ENCODE results near the gene ACAP1. TPM values are rescaled to one million over a fixed set of nuclear protein-coding genes. Genes with fewer than 3 reads are reported as not detected.

Gene ACAP1
- total RNA-seq, 1 experiment from 2014 or later = 2.7 TPM

DNA sequence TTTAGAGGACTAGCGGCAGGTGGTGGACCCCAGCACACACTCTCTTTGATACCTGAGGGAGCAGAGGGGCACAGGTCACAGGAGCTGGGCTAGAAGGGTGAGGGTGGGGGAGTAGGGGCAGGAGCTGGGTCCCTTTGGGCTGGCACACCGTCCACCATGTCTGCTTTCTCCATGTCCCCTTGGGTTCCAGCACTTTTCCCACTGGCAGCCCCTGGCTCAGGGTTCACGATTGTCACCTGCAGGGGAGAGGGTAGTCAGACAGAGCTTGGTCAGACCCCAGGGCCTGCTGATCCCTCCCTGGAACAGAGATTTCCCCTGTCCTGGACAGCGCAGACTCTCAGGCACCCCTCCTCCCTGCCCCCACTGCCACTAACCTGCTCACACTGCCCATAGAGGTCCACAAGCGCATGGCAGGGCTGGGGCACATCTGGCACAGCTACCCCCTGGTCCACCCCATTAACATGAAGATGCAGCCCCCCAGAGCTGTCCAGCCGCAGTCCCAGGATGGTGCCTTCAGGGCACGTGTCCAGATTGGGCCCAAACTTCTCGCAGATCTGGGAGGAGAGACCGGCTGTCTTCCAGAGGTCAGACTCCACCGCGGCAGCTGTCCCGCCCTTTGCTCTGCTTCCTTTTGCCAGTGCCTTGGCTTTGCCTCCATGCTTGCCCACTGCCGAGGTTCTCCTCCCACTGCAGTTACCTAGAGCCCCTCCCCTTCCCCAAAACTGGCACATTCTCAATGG is 18.0 kb upstream of the ACAP1 start:
- TF ChIP-seq SIN3A (IDR thresholded peaks at IDR 0.05; ENCODE audit: borderline replicate concordance, insufficient read depth, low read depth, low read length) (no peak), REST (IDR thresholded peaks at IDR 0.05; ENCODE audit: insufficient read depth in 1 of 2, low read depth in 2 of 2, low read length in 1 of 2) (no peak), POLR2AphosphoS5 (IDR thresholded peaks at IDR 0.05; ENCODE audit: low read depth, low read length) (no peak), TCF7L2 (IDR thresholded peaks at IDR 0.05; ENCODE audit: low read depth, low read length) (no peak)
- TF ChIP-seq, protein P1, sequence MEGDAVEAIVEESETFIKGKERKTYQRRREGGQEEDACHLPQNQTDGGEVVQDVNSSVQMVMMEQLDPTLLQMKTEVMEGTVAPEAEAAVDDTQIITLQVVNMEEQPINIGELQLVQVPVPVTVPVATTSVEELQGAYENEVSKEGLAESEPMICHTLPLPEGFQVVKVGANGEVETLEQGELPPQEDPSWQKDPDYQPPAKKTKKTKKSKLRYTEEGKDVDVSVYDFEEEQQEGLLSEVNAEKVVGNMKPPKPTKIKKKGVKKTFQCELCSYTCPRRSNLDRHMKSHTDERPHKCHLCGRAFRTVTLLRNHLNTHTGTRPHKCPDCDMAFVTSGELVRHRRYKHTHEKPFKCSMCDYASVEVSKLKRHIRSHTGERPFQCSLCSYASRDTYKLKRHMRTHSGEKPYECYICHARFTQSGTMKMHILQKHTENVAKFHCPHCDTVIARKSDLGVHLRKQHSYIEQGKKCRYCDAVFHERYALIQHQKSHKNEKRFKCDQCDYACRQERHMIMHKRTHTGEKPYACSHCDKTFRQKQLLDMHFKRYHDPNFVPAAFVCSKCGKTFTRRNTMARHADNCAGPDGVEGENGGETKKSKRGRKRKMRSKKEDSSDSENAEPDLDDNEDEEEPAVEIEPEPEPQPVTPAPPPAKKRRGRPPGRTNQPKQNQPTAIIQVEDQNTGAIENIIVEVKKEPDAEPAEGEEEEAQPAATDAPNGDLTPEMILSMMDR (IDR thresholded peaks at IDR 0.05) = no peak
- no peaks in the 10 kb centered on the region for H3K9me3 ChIP-seq (ENCODE audit: control insufficient read depth, insufficient read depth, low read depth, low read length)
- peaks cover 9% of the 10 kb centered on the region for H3K36me3 ChIP-seq (ENCODE audit: control insufficient read depth, insufficient read depth, low read length)
- no peaks in the 10 kb centered on the region for H3K27me3 ChIP-seq (ENCODE audit: control insufficient read depth, insufficient read depth, low read length)
- in situ Hi-C loops (cut with HindIII; ENCODE audit: low pct_unique_long_range_greater_than_20kb, low sequenced_read_pairs) = no loop called here
- ATAC-seq (no peak), DNase-seq (ENCODE audit: low read depth, low spot score) (no peak)
- ChIA-PET POLR2A (no interaction called here), CTCF (no interaction called here)
- H3K4me3 ChIP-seq (ENCODE audit: low read depth in 2 of 2, low read length in 2 of 2) = no peak overlapping the region
- 0 out of 2 replicates have a peak, but pooled peaks cover 4% of the 10 kb centered on the region for H3K4me1 ChIP-seq (ENCODE audit: control insufficient read depth, insufficient read depth, low read length)
- H3K27ac ChIP-seq (ENCODE audit: low read length) = no peak overlapping the region
- no TSS peak for BruUV-seq (replicated peaks)
- intact Hi-C loops (cut with micrococcal nuclease; ENCODE audit: unreplicated experiment) = no loop called here

DNA sequence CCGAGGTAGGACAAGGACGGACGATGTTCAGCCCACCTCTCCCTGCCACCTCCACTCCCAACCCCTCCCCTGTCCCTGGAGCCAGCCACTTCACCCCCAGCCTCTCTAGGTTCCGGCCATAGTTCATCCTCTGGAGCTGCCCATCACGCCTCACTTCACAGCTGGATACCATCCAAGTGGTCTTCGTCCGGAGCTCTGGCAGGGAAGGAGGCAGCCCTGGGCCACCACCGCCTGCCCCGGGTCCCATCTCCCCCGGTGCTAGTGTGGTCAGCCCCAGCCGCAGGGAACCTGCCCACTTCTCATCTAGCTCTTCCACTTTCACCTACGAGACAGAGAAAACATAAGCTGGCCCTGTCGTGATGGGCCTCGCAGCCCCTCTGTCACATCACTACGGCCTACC is 14.9 kb upstream of the ACAP1 start:
- CTCF ChIA-PET = no interaction called here
- H3K9me3 ChIP-seq (ENCODE audit: control insufficient read depth, insufficient read depth, low read depth, low read length) = no peaks in the 10 kb centered on the region
- no peaks in the 10 kb centered on the region for H3K27me3 ChIP-seq (ENCODE audit: control insufficient read depth, insufficient read depth, low read length)
- no peak overlapping the region for H3K27ac ChIP-seq (ENCODE audit: low read length)
- BruUV-seq (replicated peaks) = no TSS peak
- in situ Hi-C loops (cut with HindIII; ENCODE audit: low pct_unique_long_range_greater_than_20kb, low sequenced_read_pairs) (no loop called here), intact Hi-C loops (cut with micrococcal nuclease; ENCODE audit: unreplicated experiment) (no loop called here)
- no peak overlapping the region for H3K4me3 ChIP-seq (ENCODE audit: low read depth in 2 of 2, low read length in 2 of 2)
- no peak for TF ChIP-seq REST (IDR thresholded peaks at IDR 0.05; ENCODE audit: insufficient read depth in 1 of 2, low read depth in 2 of 2, low read length in 1 of 2)
- TF ChIP-seq TCF7L2 (IDR thresholded peaks at IDR 0.05; ENCODE audit: low read depth, low read length) = no peak
- no peak for TF ChIP-seq POLR2AphosphoS5 (IDR thresholded peaks at IDR 0.05; ENCODE audit: low read depth, low read length)
- TF ChIP-seq SIN3A (IDR thresholded peaks at IDR 0.05; ENCODE audit: borderline replicate concordance, insufficient read depth, low read depth, low read length) = no peak
- TF ChIP-seq, protein P1 (IDR thresholded peaks at IDR 0.05) = no peak
- ATAC-seq (no peak), DNase-seq (ENCODE audit: low read depth, low spot score) (no peak)
- H3K36me3 ChIP-seq (ENCODE audit: control insufficient read depth, insufficient read depth, low read length) = peaks cover 3% of the 10 kb centered on the region
- no peaks in the 10 kb centered on the region for H3K4me1 ChIP-seq (ENCODE audit: control insufficient read depth, insufficient read depth, low read length)
- POLR2A ChIA-PET = interaction anchor here (0.6 kb wide), 1 partner anchor 102 kb away, joined by 3 read pairs; the partner anchor contains the start of genes ACADVL and DLG4
